Measurements from ENCODE around the gene FAM20C.

- TF ChIP-seq CTCF (IDR thresholded peaks at IDR 0.05) (no peak), ZFX (IDR thresholded peaks at IDR 0.05; ENCODE audit: borderline replicate concordance) (no peak)
Observed at GRCh38 chr7:274266-274665, 81.9 kb downstream of the FAM20C start.

All from 22Rv1 (cell line).